HEK293T (cell line): ENCODE data around the gene MKNK1.

Source experiments
- ARNT ChIP-seq: fragments of 450-650 bp; IDR thresholded peaks from 2 replicates; pipeline ENCODE4 v1.6.1; 2017; ENCODE audit warnings: mild to moderate bottlenecking
- BHLHE40 ChIP-seq: fragments of 450-650 bp; IDR thresholded peaks from 2 replicates; pipeline ENCODE4 v1.6.1; 2016; ENCODE audit warnings: mild to moderate bottlenecking, moderate library complexity, borderline replicate concordance
- ELF4 ChIP-seq: fragments of 450-650 bp; IDR thresholded peaks from 2 replicates; pipeline ENCODE4 v1.6.1; 2017; ENCODE audit warnings: antibody characterized with exemption
- FOXM1 ChIP-seq: fragments of 450-650 bp; IDR thresholded peaks from 2 replicates; pipeline ENCODE4 v1.6.1; 2017; ENCODE audit warnings: mild to moderate bottlenecking, borderline replicate concordance
- HDGF ChIP-seq: fragments of 450-650 bp; IDR thresholded peaks from 2 replicates; pipeline ENCODE4 v1.6.1; 2017; ENCODE audit warnings: antibody characterized with exemption, borderline replicate concordance
- SP1 ChIP-seq: fragments of 450-650 bp; IDR thresholded peaks from 2 replicates; pipeline ENCODE4 v1.6.1; 2017
- SUZ12 ChIP-seq: fragments of 450-650 bp; IDR thresholded peaks from 2 replicates; pipeline ENCODE4 v1.6.1; 2016; ENCODE audit warnings: mild to moderate bottlenecking
- ZNF384 ChIP-seq: fragments of 450-650 bp; IDR thresholded peaks from 2 replicates; pipeline ENCODE4 v1.6.1; 2016

GRCh38 chr1:46601257-46602007 is 2.6 kb downstream of the MKNK1 start:
- TF ChIP-seq FOXM1, result no peak
- TF ChIP-seq SP1, result no peak
- TF ChIP-seq SUZ12, result no peak
- no peak for TF ChIP-seq ARNT
- TF ChIP-seq BHLHE40, result no peak
- TF ChIP-seq ELF4, result no peak
- TF ChIP-seq HDGF, result no peak
- TF ChIP-seq ZNF384, result no peak
